Fibroblast of skin of abdomen (primary cell): Measurements from ENCODE around the gene LARGE1.

ENCODE experiments used
- DNase-seq: peaks from one replicate; pipeline ENCODE4 v3.0.0-alpha.2; 2013

The LARGE1 gene

DNA sequence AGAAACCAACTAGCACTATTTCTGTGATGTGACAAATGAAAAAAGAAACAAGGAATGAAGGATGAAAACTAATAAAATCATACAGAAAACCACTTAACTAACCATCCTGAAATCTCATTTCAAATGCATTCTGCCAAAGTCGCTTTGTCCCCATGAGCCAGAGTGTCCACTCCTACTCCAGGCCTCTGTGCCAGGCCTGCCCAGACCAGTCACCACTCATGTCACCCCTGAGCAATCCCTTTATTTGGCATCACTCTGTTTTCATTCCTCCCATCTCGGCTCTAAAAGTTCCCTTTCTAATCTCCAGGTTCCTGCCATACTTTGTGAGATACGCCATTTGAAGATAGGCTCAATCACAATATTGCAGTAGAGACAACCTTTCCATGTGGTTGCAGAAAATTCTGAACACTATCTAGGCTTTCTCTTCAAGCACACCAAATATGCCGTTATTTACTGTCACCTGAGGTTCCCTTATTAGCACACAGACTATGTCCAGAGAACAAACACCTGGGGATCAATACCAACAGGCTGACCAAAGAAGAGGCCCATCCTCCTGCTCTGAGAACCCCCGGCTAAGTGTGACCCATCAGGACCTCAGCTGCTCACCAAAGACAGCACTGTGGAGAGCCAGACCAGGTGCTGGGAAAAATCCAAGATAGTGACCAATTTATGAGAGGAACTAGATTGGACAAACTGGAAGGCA, 202.4 kb downstream of the LARGE1 start:
- DNase-seq, result no peak

DNA sequence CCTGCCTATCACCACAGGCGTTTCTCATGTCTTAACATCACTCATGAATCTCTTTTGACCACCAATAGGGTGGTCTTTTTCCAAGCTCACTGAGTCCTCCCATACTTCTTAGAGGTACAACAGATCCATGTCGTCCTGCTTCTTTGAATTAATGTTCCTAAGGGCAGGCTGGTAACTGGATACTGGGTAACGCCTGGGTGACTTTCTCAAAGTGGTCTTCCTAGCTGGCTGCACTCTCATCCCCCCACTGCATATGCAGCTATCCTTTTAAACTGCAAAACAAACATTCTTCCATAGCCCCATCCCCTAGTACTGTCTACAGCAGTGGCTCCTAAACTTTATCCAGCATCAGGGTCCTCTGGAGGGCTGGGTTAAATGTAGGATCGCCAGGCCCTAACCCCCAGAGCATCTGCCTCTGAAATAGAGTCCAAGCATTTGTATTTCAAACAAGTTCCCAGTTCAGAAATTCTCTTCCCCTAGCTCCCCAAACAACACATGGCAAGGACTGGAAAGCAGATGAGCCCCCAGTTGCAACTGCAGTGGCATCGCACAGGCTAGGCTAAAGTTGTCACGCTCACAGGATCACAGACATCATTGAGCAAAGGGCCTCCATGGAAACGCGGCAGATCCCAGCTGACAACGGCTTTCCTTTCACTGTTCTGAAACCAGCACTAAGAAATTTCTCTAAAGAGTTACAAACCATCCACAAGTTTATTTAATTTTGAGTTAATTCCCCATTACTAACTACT, 204.9 kb downstream of the LARGE1 start:
- no peak for DNase-seq

- no peak for DNase-seq
Observed at GRCh38 chr22:33710326-33710725, 209.9 kb downstream of the LARGE1 start.

DNA sequence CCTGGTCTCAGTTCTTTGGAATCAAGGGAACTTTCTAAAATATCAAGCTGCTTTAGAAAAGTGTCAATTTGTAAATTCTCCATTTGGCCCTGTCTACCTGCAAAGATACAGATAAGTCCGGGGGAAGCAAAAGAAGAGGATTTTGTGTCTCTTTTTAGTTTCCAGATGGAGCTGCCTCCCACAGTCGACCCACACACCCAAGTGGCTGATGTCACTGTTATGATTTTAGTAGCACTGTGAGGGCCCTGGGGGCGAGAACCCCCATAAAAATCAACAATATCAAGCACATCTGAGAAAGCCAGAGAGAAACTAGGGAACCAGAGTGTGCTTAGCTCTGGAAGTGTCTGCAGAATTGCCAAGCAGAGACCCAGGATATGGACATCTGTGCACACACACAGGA, 212.7 kb downstream of the LARGE1 start:
- DNase-seq, result no peak

DNA sequence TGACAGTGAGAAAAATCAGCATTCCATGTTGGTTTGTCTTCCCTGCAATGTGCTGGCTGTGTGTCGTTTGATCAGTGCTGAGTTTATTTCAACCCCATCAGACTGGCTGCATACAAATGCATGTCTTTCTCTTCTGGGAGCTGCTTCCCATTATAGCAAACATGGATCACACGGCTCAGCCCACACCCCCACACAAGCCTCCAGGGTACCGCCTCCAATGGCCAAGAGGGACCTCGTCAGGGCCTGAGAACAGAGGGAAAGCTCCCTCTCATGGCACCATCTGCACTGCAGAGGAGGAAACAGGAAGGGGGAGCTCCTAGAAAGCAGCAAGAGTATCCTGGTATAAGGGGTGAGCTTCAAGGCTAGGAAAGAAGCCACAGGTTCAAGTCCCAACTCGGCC, 214.2 kb downstream of the LARGE1 start:
- no peak for DNase-seq

DNA sequence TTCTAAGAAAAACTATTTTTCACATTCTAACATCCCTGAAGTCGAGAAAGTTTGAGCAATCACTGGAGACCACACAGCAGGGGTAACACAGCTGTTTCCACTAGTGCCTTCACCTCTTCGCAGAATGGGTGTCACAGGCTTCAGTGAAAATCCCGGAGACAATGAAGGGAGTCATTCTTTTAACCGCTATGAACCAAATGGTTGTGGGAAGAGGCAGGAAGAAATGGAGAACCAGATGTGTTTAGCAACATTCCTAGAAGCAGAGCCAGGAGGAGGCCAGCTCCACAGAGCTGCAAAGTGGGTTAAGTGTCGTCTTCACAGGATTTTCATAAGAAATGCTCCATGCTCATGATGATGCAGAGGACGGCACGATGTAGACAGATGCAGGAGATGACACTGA, 221.1 kb downstream of the LARGE1 start:
- DNase-seq, result peak; percentile 57

- DNase-seq, result peak; percentile 59
Observed at GRCh38 chr22:33697640-33698039, 222.6 kb downstream of the LARGE1 start.

- no peak for DNase-seq
Observed at GRCh38 chr22:33691057-33691630, 229.1 kb downstream of the LARGE1 start.

- DNase-seq, result no peak
Observed at GRCh38 chr22:33688903-33689302, 231.4 kb downstream of the LARGE1 start.

DNA sequence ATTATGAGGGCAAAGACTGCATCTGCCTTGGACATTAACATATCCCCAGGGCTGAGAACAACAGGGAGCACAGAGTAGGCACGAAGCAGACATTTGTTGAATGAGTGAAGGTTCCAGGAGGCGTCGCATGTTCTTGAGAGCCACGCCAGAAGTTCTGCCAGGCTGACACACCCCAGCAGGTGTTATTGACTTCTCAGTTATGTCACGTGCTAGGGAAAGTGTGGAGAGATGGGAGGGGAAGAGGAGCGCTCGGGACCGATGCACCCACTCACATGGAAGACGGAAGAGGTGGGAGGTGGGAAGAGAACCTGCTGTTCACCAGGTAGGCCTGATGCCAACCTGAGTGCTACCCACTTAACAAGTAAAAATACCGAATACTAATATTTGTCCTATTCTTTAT, 232.8 kb downstream of the LARGE1 start:
- no peak for DNase-seq

DNA sequence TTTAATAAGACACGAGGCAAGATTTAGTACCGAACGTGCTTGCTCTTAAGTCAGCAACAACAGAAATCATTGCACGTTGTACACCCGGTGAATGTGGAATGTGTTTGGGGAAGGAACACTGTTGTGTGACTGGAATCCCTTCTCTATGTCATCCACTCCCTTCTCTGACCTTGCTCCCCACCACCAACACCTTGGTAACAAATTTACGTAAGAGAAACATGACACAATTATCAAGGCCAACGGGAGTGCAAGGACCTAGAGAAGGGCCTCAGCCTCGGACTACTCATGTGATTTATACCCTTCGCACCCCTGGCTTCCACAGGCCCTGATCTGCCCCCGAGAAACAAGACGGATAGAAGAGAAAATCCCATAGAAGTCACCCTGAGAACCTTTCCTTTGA, 236.2 kb downstream of the LARGE1 start:
- no peak for DNase-seq

GRCh38 chr22:33682927-33683326, 237.3 kb downstream of the LARGE1 start:
- no peak for DNase-seq

GRCh38 chr22:33680632-33681031, 239.6 kb downstream of the LARGE1 start:
- no peak for DNase-seq

DNA sequence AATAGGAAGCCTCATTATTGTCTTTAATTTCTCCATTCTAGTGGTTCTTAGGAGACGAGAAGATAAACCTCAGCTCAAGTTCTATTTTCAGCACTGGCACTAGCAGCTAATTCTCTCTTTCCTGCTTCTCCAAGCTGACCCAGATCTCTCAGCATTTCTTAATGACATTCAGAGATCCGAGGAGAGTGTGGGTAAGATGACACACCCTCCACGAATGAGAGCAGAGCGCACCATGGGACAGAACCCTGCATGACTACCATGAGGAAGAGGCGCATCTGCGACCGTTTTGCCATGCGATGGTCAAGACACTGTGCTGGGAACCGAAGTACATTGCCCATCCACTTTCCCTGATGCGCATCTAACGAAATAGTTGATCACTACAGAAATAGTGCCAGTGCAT, 241.8 kb downstream of the LARGE1 start:
- no peak for DNase-seq

DNA sequence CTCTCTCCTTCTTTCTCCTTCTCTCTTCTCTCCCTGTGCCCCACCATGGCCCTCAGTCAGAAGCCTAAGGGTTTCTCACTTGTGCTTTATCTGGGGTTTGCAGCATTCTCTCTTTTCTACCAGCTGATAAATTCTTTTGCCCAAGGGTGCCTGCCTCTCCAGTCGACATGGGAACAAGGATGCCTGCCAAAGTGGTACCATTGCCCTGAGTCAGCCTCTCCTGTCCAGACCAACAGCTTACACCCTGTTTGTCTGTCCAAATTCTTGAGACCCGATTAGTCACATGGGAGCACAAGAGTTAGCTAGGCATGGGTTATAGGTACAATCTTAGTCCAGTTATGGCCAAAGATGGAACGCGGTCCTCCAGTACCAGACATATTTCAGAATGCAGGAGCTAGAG, 242.7 kb downstream of the LARGE1 start:
- DNase-seq, result no peak

DNA sequence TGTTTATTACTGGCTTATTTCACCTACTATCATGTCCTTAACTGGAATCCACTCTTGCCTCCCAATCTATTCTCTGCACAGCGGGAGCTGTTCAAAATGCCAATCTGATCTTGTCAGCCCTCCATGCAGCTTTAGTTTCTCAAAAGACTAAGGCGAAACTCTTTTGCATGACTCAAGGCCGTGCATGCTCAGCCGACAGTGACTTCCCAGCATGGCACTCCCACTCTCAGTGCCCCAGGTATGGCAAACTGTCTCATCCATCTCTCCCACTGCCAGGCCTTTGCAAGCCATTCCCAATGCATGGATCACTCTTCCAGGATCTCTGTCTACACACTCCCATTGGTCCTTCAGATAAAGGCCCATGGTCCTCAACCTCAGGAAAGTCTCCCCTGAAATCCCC, 245.9 kb downstream of the LARGE1 start:
- DNase-seq, result no peak

DNA sequence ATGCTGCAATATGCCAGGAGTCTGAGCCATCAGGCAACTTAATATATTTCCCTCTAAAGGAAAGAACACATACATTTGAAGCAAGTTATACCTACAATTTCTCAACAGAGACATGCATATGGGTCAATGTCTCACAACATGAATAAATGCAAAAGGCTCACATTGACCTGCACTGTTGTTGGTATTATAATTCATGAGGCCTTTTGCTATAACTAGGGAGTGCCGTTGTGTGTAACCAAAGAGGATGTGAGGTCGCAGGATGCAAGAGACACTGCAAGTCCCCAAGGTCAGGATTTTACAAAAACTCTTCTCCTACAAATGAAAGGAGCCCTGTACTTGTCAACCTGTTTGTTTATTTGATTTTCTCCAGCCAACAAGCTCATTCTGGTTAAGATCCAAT, 250.5 kb downstream of the LARGE1 start:
- DNase-seq, result no peak

GRCh38 chr22:33666961-33667619, 253.2 kb downstream of the LARGE1 start:
- DNase-seq, result no peak

DNA sequence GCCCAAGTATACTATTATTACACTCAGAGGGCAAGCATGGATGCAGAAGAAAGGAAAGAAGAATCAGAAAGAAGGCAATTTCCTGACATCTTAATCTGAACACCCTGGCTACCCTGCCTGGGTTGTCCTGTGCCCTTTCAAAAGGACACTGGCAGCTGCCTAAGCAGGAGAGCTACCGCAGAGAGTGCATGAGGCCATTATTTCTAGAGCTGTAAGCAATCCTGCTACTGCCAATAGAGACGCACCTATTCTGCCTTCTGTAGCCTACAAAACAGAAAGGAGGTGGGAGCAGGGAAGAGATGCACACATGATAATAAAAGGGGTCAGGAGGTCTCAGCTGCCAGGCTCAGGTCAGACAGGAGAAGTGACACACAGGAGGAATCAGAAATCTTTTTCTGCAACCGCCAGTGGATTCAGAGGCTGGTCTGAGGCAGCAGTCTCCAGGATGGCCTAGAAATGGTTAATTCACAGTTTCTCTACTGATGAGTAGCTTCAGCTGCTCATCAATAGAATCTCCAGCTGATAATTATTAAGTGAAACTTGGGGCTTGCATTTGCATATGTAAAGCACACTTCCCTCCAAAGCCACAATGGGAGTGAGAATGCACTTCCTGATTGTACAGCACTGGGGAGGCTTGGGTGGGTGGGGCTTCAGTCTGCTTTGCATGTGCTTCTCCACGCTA, 253.9 kb downstream of the LARGE1 start:
- no peak for DNase-seq

- DNase-seq, result peak; percentile 9
Observed at GRCh38 chr22:33659448-33659847, 260.8 kb downstream of the LARGE1 start.

- DNase-seq, result peak; percentile 23
Observed at GRCh38 chr22:33658775-33659174, 261.5 kb downstream of the LARGE1 start.

- DNase-seq, result no peak
Observed at GRCh38 chr22:33657670-33658069, 262.6 kb downstream of the LARGE1 start.
